ENCODE data around the gene RAI14.
A peak's percentile ranks its signal among the peaks of the same experiment; 100 is the strongest.

The RAI14 gene

DNA sequence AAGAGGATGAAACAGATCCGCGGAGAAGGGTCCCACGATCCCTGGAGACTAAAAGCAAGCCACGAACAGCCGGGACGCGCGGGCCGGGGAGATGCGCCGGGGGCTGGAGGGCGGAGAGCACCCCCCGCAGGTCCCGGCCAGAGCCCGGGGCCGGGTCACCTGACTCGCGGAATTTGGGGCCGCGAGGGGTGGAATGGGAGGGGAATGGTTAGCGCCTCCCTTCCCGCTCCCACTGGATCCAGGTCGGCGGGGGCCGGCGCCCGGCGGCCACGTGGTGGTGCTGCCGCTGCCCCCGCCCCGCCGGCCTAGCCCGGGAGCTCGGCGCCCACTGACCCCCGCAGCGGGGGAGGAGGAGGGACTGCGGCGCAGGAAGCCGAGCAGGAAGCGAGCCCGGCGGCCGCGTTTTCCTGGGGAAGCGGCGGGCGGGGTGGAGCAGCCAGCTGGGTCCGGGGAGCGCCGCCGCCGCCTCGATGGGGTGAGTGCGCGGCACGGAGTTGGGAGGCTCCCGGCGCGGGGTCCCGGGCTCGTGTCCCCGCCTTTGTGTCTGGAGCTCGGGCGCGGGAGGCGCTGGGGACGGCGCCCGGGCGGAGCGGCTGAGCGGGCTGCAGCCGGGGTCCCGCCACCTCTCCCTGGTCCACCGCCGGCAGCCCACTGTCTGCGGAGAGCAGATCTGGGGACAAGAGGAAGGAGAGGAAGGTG is at the start of gene RAI14:
Gene RAI14 (plus strand): TSS at position 328 of the 699 bp plus-strand sequence. CDS start 30,592 bp downstream, outside the sequence.
- peak; percentile 82 to 86 for DNase-seq (ENCODE audit: low read depth in 1 of 2, low spot score in 1 of 2)

GRCh38 chr5:34608368-34608767 is 47.8 kb upstream of the RAI14 start:
- in situ Hi-C loops (cut with HindIII; ENCODE audit: low pct_unique_long_range_greater_than_20kb, low sequenced_read_pairs) = no loop called here
- DNase-seq (ENCODE audit: low read depth in 1 of 2, low spot score in 1 of 2) = no peak
- TF ChIP-seq JUND (IDR thresholded peaks at IDR 0.05; ENCODE audit: low read depth) = no peak

More for the DNA sequence above, at the start of gene RAI14:
- no peak for TF ChIP-seq JUND (IDR thresholded peaks at IDR 0.05; ENCODE audit: low read depth)
- in situ Hi-C loops (cut with HindIII; ENCODE audit: low pct_unique_long_range_greater_than_20kb, low sequenced_read_pairs) = no loop called here

DNA sequence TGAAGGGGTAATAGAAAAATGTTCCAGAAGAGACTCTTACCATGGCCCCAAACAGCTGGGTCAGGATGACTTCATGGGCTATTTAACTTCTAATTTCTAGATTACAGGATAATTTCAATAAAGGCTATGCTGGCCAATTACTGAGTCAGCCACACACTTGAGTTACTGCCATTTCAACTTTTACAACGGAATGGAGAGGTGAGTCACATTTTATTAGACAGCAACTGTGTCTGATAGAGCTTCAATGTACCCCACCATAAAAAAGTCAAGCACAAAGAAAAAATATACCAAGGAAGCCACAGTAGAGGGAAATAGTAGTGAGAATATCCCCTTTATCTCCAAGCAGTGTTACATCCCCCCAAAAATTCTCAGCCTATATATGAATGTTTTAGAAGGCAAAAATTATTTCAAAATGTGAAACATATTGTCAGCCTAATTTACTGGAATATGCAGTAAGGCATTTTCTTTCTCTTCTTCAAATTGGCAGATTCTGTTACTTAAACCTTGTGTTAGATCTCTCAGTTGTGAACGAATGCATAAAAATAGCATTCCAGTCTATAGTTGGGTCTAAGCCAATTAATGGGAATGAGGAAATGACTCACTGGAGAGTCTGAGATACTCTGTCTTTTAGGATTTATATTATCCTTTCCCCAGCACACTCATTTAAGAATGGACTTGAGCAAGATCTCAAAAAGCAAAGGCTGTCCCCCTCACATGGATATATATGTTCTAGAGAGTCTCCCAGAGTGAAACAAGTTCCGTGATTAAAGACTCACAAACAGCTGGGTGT is 47.1 kb upstream of the RAI14 start:
- no peak for TF ChIP-seq JUND (IDR thresholded peaks at IDR 0.05; ENCODE audit: low read depth)
- in situ Hi-C loops (cut with HindIII; ENCODE audit: low pct_unique_long_range_greater_than_20kb, low sequenced_read_pairs) = no loop called here
- DNase-seq (ENCODE audit: low read depth in 1 of 2, low spot score in 1 of 2) = no peak

- TF ChIP-seq JUND (IDR thresholded peaks at IDR 0.05; ENCODE audit: low read depth) = no peak
- no peak for DNase-seq (ENCODE audit: low read depth in 1 of 2, low spot score in 1 of 2)
- in situ Hi-C loops (cut with HindIII; ENCODE audit: low pct_unique_long_range_greater_than_20kb, low sequenced_read_pairs) = no loop called here
Observed at GRCh38 chr5:34609951-34610441, 46.1 kb upstream of the RAI14 start.

GRCh38 chr5:34610546-34610945 is 45.6 kb upstream of the RAI14 start:
- TF ChIP-seq JUND (IDR thresholded peaks at IDR 0.05; ENCODE audit: low read depth) = no peak
- in situ Hi-C loops (cut with HindIII; ENCODE audit: low pct_unique_long_range_greater_than_20kb, low sequenced_read_pairs) = no loop called here
- no peak for DNase-seq (ENCODE audit: low read depth in 1 of 2, low spot score in 1 of 2)

DNA sequence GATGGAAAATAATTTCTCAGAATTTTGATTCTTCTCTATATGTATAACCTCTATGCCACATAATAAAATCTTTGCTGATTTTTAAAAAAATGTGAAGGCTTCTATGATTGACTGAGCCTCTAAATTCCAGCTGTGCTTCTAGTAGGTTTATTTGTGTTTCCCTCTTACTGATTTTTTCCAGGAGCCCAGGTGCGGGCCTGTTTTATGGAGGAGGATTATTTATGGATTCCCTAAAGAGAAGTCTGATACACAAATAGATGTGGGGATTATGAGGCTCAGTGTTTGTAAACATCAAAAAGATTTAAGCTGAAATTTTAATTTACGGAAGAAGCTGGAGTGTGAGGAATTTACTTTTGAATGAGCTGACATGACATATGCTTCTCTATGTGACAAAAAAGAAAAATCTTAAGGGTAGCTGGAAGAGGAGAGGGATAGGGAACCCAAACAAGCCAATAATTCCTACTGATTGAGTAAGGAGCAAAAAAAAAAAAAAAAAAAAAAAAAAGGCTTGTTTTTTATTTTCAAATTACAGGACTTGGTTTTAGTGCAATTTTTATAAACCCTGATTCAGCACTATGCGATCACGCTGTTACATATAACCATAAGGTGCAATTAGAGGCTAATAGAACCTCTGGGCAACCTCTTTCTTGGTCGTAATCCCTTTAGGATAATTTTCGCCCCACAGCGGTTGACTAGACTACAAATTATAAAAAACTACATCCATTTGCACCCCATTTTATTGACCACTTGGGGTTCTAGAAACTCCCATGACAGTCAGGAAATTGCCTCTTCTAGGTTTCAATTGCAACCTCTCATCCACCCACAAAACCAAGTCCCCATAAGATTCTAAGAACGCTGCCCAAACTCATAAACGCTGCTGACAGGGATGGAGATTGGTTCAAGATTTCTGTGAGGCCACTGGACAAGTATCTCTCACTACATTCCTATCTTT is 44.4 kb upstream of the RAI14 start:
- no peak for TF ChIP-seq JUND (IDR thresholded peaks at IDR 0.05; ENCODE audit: low read depth)
- in situ Hi-C loops (cut with HindIII; ENCODE audit: low pct_unique_long_range_greater_than_20kb, low sequenced_read_pairs) = no loop called here
- DNase-seq (ENCODE audit: low read depth in 1 of 2, low spot score in 1 of 2) = no peak

DNA sequence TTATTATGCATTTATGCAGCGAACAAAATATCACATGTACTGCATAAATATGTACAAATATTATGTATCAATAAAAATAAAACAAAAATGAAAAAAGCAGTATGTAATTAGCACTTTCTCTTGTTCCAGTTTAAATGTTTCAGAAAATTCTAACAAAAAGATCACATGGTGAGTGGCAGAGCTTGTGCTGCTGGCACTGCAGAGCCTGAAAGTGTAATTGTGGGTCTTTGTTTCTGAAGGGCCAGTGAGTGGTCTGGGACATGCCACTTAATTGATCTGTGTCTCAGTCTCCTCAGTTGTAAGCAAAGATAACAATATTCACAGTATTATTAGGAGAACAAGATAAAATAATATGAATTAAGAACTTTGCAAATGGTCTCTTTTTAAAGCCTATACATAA is 39.5 kb upstream of the RAI14 start:
- TF ChIP-seq JUND (IDR thresholded peaks at IDR 0.05; ENCODE audit: low read depth) = no peak
- in situ Hi-C loops (cut with HindIII; ENCODE audit: low pct_unique_long_range_greater_than_20kb, low sequenced_read_pairs) = no loop called here
- DNase-seq (ENCODE audit: low read depth in 1 of 2, low spot score in 1 of 2) = no peak

GRCh38 chr5:34618371-34619065 is 37.6 kb upstream of the RAI14 start:
- in situ Hi-C loops (cut with HindIII; ENCODE audit: low pct_unique_long_range_greater_than_20kb, low sequenced_read_pairs) = no loop called here
- no peak for TF ChIP-seq JUND (IDR thresholded peaks at IDR 0.05; ENCODE audit: low read depth)
- DNase-seq (ENCODE audit: low read depth in 1 of 2, low spot score in 1 of 2) = no peak

GRCh38 chr5:34620185-34620584 is 35.9 kb upstream of the RAI14 start:
- no peak for TF ChIP-seq JUND (IDR thresholded peaks at IDR 0.05; ENCODE audit: low read depth)
- DNase-seq (ENCODE audit: low read depth in 1 of 2, low spot score in 1 of 2) = no peak
- in situ Hi-C loops (cut with HindIII; ENCODE audit: low pct_unique_long_range_greater_than_20kb, low sequenced_read_pairs) = no loop called here

DNA sequence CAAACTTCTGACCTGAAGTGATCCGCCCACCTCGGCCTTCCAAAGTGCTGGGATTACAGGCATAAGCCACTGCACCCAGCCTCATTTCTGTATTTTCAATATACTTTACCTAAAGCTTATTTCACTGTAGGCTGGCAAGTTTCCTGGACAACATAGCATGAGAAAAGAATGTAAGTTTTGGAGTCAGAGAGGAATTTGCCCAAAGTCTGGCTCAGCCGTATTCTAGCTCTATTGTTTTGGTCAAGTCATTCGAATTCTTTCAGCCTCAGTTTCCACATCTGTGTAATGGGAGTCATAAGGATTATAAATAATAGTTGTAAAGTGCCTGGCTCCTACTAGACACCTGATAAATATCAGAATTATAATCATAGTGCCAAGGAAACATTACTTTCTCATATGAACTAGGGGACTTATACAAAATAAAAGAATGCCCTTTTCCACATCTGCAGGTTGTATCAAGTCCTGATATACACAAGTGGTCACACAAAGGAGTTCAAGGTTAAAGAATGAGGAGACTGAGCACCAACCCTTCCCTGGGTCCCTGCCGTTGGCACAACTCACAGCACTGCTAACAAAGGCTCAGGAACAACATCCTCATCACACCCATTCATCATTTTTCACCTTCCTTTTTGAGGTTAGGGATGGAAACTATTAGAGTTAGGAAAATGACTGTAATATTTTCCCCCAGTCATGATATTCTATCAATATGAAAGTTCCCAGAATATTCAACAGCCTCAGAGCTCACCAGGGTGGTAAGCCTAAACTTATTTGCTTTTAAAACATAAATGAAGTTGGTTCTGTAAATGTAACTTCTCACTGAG is 34.6 kb upstream of the RAI14 start:
- in situ Hi-C loops (cut with HindIII; ENCODE audit: low pct_unique_long_range_greater_than_20kb, low sequenced_read_pairs) = no loop called here
- no peak for DNase-seq (ENCODE audit: low read depth in 1 of 2, low spot score in 1 of 2)
- TF ChIP-seq JUND (IDR thresholded peaks at IDR 0.05; ENCODE audit: low read depth) = no peak

- no peak for TF ChIP-seq JUND (IDR thresholded peaks at IDR 0.05; ENCODE audit: low read depth)
- in situ Hi-C loops (cut with HindIII; ENCODE audit: low pct_unique_long_range_greater_than_20kb, low sequenced_read_pairs) = no loop called here
- DNase-seq (ENCODE audit: low read depth in 1 of 2, low spot score in 1 of 2) = no peak
Observed at GRCh38 chr5:34622098-34622400, 34.1 kb upstream of the RAI14 start.

Data from T47D (cell line).